NT2/D1 (cell line): ENCODE measurements around the gene RELN.

Experiments used
- SUZ12 ChIP-seq: IDR thresholded peaks from 2 replicates; pipeline ENCODE4 v1.6.1; 2011; ENCODE audit not compliant: insufficient read length, insufficient read depth; ENCODE audit errors: extremely low read depth
- YY1 ChIP-seq: IDR thresholded peaks from 2 replicates; pipeline ENCODE4 v1.6.1; 2011; ENCODE audit not compliant: insufficient read length, insufficient read depth

GRCh38 chr7:104005197-104005596, 15.7 kb upstream of the RELN start:
- TF ChIP-seq SUZ12 (no peak), YY1 (no peak)
